Measurements from ENCODE around the gene NACC2. TPM values are rescaled to one million over a fixed set of nuclear protein-coding genes. Genes with fewer than 3 reads are reported as not detected.

Gene NACC2
- total RNA-seq, 5 donors from 2014 or later (not counting 1 experiment from before 2014, with no cell fraction given) = 4.2 to 11.7 (median 11.3) TPM

DNA sequence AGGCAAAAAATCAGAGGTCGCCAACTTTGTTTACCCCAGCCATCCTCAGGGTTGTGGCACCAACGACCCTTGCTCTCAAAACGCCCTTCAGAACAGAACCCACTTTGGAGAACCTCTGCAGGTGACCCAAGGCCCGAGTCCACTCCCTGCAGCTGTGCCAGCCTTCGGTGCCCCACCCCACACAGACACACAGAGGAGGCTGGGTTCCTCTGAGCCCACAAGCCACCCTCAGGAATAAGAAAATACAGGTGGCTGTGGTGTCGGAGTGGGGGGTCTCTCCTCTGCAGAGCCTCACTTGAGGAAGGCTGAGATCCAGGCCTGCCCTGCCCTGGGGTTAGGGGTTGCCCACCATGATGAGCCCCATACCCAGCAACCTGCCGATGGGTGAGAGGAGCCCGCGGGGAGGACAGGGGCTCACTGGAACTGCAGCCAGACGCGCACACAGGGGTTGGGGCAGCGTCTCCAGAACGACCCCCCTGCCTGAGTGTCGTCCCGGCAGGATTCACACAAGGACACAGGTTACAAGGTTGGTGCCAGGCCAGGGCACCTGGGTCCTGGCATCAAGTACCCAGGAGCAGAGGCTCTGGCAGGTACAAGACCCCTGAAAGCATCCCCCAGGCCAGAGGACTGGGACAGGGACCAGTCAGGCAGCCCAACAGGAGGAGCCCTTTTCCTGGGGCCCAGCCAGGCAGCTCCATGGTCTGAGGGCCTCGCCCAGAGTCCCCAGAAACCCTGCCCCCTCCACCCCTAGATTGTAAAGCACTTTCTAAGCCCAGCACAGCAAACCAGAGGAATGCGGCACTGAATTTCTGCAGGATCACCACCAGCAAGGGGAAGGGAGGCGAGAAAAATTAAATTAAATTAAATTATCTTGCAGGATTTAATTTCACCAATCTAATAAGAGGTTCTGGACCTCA lies 40.0 kb downstream of the NACC2 start:
- POLR2A ChIA-PET = no interaction called here
- Histone ChIP-seq H3K4me1 (ENCODE audit: control insufficient read depth in 1 of 2, extremely low read depth in 1 of 2, insufficient read depth in 2 of 2, low read length in 2 of 2) (peaks cover 0 to 57% of the 10 kb centered on the region in 2 experiments), H3K4me3 (ENCODE audit: control insufficient read depth in 1 of 2, extremely low read depth in 1 of 2, low read length in 1 of 2) (no peak overlapping the region), H3K36me3 (ENCODE audit: control insufficient read depth in 2 of 2, extremely low read depth in 1 of 2, insufficient read depth in 1 of 2, low read length in 1 of 2) (no peaks in the 10 kb centered on the region), H3K27me3 (replicated peaks in 1 of 2; ENCODE audit: control insufficient read depth in 2 of 2, extremely low read depth in 1 of 2, insufficient read depth in 2 of 2, low read length in 1 of 2) (peaks cover 0 to 75% of the 10 kb centered on the region in 2 experiments), H3K27ac (ENCODE audit: low read length) (no peak overlapping the region), H3K9me3 (no peaks in the 10 kb centered on the region)
- peaks cover 6 to 21% of the 10 kb centered on the region in 2 donors for H3K27me3 Mint-ChIP-seq
- no peak for ATAC-seq (replicated peaks in 1 of 4)
- DNase-seq = no peak
- no peaks in the 10 kb centered on the region for H3K9me3 Mint-ChIP-seq
- CTCF ChIA-PET = no interaction called here
- 85% methylated on average over 12 of the region's 18 CpGs for WGBS (ENCODE audit: insufficient coverage)
- H3K4me1 Mint-ChIP-seq = peaks cover 0 to 29% (median 26%) of the 10 kb centered on the region in 3 donors
- H3K27ac Mint-ChIP-seq = no peak overlapping the region
- H3K4me3 Mint-ChIP-seq = no peak overlapping the region
- H3K36me3 Mint-ChIP-seq = peaks cover 3% of the 10 kb centered on the region

DNA sequence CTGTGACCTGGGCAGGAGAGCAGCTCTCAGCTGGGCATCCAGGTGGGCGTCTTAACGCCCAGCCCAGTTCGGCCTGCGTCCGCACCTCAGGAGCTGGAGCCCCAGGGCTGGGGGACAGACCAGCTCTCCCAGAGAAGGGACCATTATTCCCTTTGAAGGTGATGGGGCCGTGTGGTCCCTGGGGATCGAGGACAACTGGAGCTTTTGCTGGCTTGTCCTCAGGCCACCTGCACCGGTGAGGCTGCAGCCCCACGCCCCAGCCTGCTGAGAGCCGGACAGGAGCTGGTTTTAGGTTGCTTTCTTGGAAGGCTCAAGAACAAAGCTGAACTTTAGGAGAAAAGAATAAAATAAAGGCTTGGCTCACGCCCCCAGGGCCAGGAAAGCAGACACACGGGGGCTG lies 40.9 kb downstream of the NACC2 start:
- ATAC-seq (replicated peaks in 1 of 4) = no peak
- H3K27me3 ChIP-seq (replicated peaks in 1 of 2; ENCODE audit: control insufficient read depth in 2 of 2, extremely low read depth in 1 of 2, insufficient read depth in 2 of 2, low read length in 1 of 2) = peaks cover 0 to 75% of the 10 kb centered on the region in 2 experiments
- Mint-ChIP-seq H3K36me3 (peaks cover 3% of the 10 kb centered on the region), H3K4me3 (no peak overlapping the region), H3K27ac (no peak overlapping the region), H3K4me1 (peaks cover 0 to 29% (median 26%) of the 10 kb centered on the region in 3 donors), H3K27me3 (peaks cover 6 to 21% of the 10 kb centered on the region in 2 donors), H3K9me3 (no peaks in the 10 kb centered on the region)
- no peak for DNase-seq
- WGBS (ENCODE audit: insufficient coverage) = 90% methylated on average over 11 of the region's 12 CpGs
- ChIA-PET CTCF (no interaction called here), POLR2A (no interaction called here)
- H3K4me1 ChIP-seq (ENCODE audit: control insufficient read depth in 1 of 2, extremely low read depth in 1 of 2, insufficient read depth in 2 of 2, low read length in 2 of 2) = peaks cover 0 to 59% of the 10 kb centered on the region in 2 experiments
- no peaks in the 10 kb centered on the region for H3K9me3 ChIP-seq
- no peak overlapping the region for H3K4me3 ChIP-seq (ENCODE audit: control insufficient read depth in 1 of 2, extremely low read depth in 1 of 2, low read length in 1 of 2)
- no peak overlapping the region for H3K27ac ChIP-seq (ENCODE audit: low read length)
- peaks cover 0 to 2% of the 10 kb centered on the region in 2 donors for H3K36me3 ChIP-seq (ENCODE audit: control insufficient read depth in 2 of 2, extremely low read depth in 1 of 2, insufficient read depth in 1 of 2, low read length in 1 of 2)

DNA sequence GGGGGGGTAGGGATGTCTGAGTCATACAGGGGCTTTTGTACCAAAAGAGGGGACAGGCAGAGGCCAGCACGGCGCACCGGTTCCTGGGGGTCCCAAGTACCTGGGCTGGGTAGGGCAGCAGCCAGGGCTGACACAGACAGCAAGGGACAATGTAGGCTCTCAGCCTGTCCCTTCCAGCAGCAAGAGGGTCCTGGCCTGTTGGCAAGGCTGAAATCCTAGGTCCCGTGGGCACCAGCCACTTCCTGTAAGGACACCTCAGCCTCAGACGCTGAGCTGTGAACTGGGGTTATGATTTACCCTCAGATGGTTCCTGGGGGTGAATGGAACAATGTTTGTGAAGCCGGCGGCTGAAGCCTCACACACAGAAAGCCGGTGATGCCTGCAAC lies 41.3 kb downstream of the NACC2 start:
- WGBS (ENCODE audit: insufficient coverage) = 76% methylated on average over 8 of the region's 8 CpGs
- Histone ChIP-seq H3K27ac (ENCODE audit: low read length) (no peak overlapping the region), H3K4me1 (ENCODE audit: control insufficient read depth in 1 of 2, extremely low read depth in 1 of 2, insufficient read depth in 2 of 2, low read length in 2 of 2) (peaks cover 0 to 59% of the 10 kb centered on the region in 2 experiments), H3K36me3 (ENCODE audit: control insufficient read depth in 2 of 2, extremely low read depth in 1 of 2, insufficient read depth in 1 of 2, low read length in 1 of 2) (peaks cover 0 to 4% of the 10 kb centered on the region in 2 donors), H3K4me3 (ENCODE audit: control insufficient read depth in 1 of 2, extremely low read depth in 1 of 2, low read length in 1 of 2) (no peak overlapping the region), H3K27me3 (replicated peaks in 1 of 2; ENCODE audit: control insufficient read depth in 2 of 2, extremely low read depth in 1 of 2, insufficient read depth in 2 of 2, low read length in 1 of 2) (peaks cover 0 to 74% of the 10 kb centered on the region in 2 experiments), H3K9me3 (no peaks in the 10 kb centered on the region)
- POLR2A ChIA-PET = no interaction called here
- no peak for ATAC-seq (replicated peaks in 1 of 4)
- no peak for DNase-seq
- no peaks in the 10 kb centered on the region for H3K9me3 Mint-ChIP-seq
- peaks cover 6 to 21% of the 10 kb centered on the region in 2 donors for H3K27me3 Mint-ChIP-seq
- CTCF ChIA-PET = no interaction called here
- H3K4me3 Mint-ChIP-seq = no peak overlapping the region
- H3K36me3 Mint-ChIP-seq = peaks cover 3% of the 10 kb centered on the region
- no peak overlapping the region for H3K27ac Mint-ChIP-seq
- peaks cover 0 to 29% (median 26%) of the 10 kb centered on the region in 3 donors for H3K4me1 Mint-ChIP-seq

DNA sequence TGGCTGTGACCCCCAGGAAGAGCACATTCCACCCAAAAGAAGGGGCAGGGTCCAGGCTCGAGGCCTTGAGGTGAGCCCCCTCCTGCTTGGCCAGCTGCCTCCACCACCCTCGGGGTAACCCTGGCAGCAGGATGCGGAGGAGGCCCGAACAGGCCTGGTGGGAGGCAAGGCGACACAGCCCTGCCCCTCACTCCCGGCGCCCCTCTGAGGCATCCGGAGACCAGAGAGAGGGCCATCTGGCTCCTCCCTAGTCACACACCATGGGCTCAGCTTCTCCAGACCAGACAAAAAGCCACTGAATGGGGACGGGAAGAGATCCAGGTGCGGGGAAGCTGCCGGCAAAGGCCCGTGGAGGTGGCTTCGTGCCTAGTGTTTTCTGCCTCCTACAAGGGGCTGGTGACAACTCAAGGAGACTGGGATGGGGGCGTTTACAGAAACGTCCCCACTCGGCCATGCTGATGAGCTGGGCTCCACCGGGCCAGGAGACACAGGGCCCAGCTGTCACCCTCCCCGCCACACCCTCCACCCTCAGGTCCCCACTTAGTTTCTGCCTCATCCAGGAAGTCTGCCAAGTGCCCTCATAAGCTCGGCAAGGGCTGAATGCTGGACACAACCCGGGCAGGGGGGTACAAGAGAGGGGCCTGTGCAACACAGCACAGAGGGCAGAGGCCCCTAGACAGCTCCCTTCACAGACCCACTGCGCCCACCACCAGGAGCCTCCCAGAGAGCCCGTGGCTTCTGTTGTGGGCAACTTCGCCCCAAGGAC lies 41.9 kb downstream of the NACC2 start:
- Mint-ChIP-seq H3K9me3 (no peaks in the 10 kb centered on the region), H3K4me3 (peak overlapping the region in 1 of 3 donors; percentile 71), H3K36me3 (peaks cover 3% of the 10 kb centered on the region), H3K4me1 (peaks cover 0 to 29% (median 26%) of the 10 kb centered on the region in 3 donors), H3K27me3 (peaks cover 6 to 21% of the 10 kb centered on the region in 2 donors), H3K27ac (no peak overlapping the region)
- Histone ChIP-seq H3K4me3 (ENCODE audit: control insufficient read depth in 1 of 2, extremely low read depth in 1 of 2, low read length in 1 of 2) (no peak overlapping the region), H3K9me3 (no peaks in the 10 kb centered on the region), H3K27ac (ENCODE audit: low read length) (no peak overlapping the region), H3K4me1 (ENCODE audit: control insufficient read depth in 1 of 2, extremely low read depth in 1 of 2, insufficient read depth in 2 of 2, low read length in 2 of 2) (peaks cover 0 to 61% of the 10 kb centered on the region in 2 experiments), H3K36me3 (ENCODE audit: control insufficient read depth in 2 of 2, extremely low read depth in 1 of 2, insufficient read depth in 1 of 2, low read length in 1 of 2) (peaks cover 0 to 4% of the 10 kb centered on the region in 2 donors), H3K27me3 (replicated peaks in 1 of 2; ENCODE audit: control insufficient read depth in 2 of 2, extremely low read depth in 1 of 2, insufficient read depth in 2 of 2, low read length in 1 of 2) (peaks cover 0 to 70% of the 10 kb centered on the region in 2 experiments)
- DNase-seq (no peak), ATAC-seq (replicated peaks in 1 of 4) (no peak)
- 84% methylated on average over 13 of the region's 23 CpGs for WGBS (ENCODE audit: insufficient coverage)
- ChIA-PET POLR2A (no interaction called here), CTCF (no interaction called here)

DNA sequence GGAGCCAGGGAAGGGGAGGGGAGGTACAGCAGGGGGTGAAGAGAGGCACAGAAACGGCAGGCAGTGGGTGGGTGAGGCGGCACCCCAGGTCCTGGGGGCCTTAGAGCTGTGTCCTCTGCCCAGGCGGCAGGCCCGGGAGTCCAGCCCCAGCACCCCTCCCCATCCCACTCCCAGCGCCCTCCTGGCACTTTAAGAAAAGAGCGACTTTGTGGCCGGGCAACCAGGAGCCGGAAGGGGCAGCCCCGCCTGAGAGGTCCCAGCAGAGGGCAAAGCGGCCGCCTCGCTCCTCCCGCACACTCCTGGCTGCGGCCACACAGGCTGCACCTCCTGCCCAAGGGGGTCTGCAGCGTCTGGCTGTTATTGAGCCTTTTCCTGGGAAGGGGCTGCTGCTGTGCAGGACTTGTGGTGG lies 42.6 kb downstream of the NACC2 start:
- H3K4me3 ChIP-seq (ENCODE audit: control insufficient read depth in 1 of 2, extremely low read depth in 1 of 2, low read length in 1 of 2) = no peak overlapping the region
- ATAC-seq (replicated peaks in 1 of 4) = no peak
- no peak for DNase-seq
- peaks cover 0 to 65% of the 10 kb centered on the region in 2 experiments for H3K27me3 ChIP-seq (replicated peaks in 1 of 2; ENCODE audit: control insufficient read depth in 2 of 2, extremely low read depth in 1 of 2, insufficient read depth in 2 of 2, low read length in 1 of 2)
- H3K4me3 Mint-ChIP-seq = peak overlapping the region in 2 of 3 donors; percentile 67 to 71
- H3K27ac Mint-ChIP-seq = no peak overlapping the region
- WGBS (ENCODE audit: insufficient coverage) = 89% methylated on average over 13 of the region's 15 CpGs
- ChIA-PET POLR2A (no interaction called here), CTCF (no interaction called here)
- no peaks in the 10 kb centered on the region for H3K9me3 Mint-ChIP-seq
- H3K36me3 ChIP-seq (ENCODE audit: control insufficient read depth in 2 of 2, extremely low read depth in 1 of 2, insufficient read depth in 1 of 2, low read length in 1 of 2) = peaks cover 0 to 4% of the 10 kb centered on the region in 2 donors
- H3K36me3 Mint-ChIP-seq = peaks cover 3% of the 10 kb centered on the region
- no peak overlapping the region for H3K27ac ChIP-seq (ENCODE audit: low read length)
- peaks cover 6 to 21% of the 10 kb centered on the region in 2 donors for H3K27me3 Mint-ChIP-seq
- no peaks in the 10 kb centered on the region for H3K9me3 ChIP-seq
- H3K4me1 ChIP-seq (ENCODE audit: control insufficient read depth in 1 of 2, extremely low read depth in 1 of 2, insufficient read depth in 2 of 2, low read length in 2 of 2) = peaks cover 0 to 61% of the 10 kb centered on the region in 2 experiments
- peaks cover 0 to 27% (median 26%) of the 10 kb centered on the region in 3 donors for H3K4me1 Mint-ChIP-seq

DNA sequence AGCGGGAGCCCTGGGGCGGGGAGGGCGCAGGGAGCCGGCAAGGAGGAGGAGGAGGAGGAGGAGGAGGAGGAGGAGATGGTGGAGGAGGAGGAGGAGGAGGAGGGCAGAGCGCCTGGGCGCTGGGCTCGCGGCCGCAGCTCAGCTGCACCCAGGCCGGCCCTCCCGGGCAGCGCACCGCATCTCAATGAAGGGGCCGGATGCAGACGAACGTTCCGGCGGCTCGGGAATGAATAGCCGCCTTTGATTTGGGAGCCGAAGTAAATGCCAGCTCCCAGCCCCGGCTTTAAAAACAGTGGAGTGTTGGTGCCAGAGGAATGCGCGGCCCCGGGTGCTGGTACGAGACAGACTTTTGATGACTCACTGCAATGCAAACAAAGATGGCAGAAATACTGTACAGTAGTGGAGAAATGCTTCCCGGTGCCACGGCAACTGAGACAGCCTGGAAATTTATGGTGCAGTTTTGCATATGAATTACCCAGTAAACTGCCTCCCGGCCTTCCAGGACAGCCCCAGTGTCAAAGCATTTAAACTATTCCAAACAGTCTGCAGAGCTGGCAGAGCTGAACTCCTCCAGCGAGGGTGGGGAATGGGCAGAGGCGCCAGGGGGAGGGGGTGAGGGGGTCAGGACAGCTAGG lies 43.1 kb downstream of the NACC2 start:
- Mint-ChIP-seq H3K36me3 (no peaks in the 10 kb centered on the region), H3K9me3 (no peaks in the 10 kb centered on the region), H3K4me1 (peaks cover 0 to 23% (median 22%) of the 10 kb centered on the region in 3 donors), H3K4me3 (peak overlapping the region; percentile 67 to 71 (median 69)), H3K27me3 (peaks cover 6 to 17% of the 10 kb centered on the region in 2 donors), H3K27ac (no peak overlapping the region)
- POLR2A ChIA-PET = no interaction called here
- DNase-seq (peak in 2 of 35 experiments; percentile 1 to 18), ATAC-seq (replicated peaks in 1 of 4) (peak; percentile 30 to 50 (median 46))
- Histone ChIP-seq H3K4me1 (ENCODE audit: control insufficient read depth in 1 of 2, extremely low read depth in 1 of 2, insufficient read depth in 2 of 2, low read length in 2 of 2) (peaks cover 0 to 57% of the 10 kb centered on the region in 2 experiments), H3K27ac (ENCODE audit: low read length) (no peak overlapping the region), H3K4me3 (ENCODE audit: control insufficient read depth in 1 of 2, extremely low read depth in 1 of 2, low read length in 1 of 2) (peak overlapping the region in 1 of 2 donors; percentile 23), H3K9me3 (no peaks in the 10 kb centered on the region), H3K36me3 (ENCODE audit: control insufficient read depth in 2 of 2, extremely low read depth in 1 of 2, insufficient read depth in 1 of 2, low read length in 1 of 2) (peaks cover 0 to 4% of the 10 kb centered on the region in 2 donors), H3K27me3 (replicated peaks in 1 of 2; ENCODE audit: control insufficient read depth in 2 of 2, extremely low read depth in 1 of 2, insufficient read depth in 2 of 2, low read length in 1 of 2) (peaks cover 0 to 59% of the 10 kb centered on the region in 2 experiments)
- WGBS (ENCODE audit: insufficient coverage) = 9% methylated on average over 14 of the region's 31 CpGs
- CTCF ChIA-PET = interaction anchor here in 1 of 2 donors (1.4 kb wide), 1 partner anchor 86 kb away, joined by 4 read pairs; no protein-coding TSS in a partner anchor

Data from T-cell (primary cell).